NT2/D1 (cell line): ENCODE results near the gene CSNK1A1L.
"Not testable (repeated sequence)": the region's sequence is repeated elsewhere in the genome, so short reads cannot be mapped to it uniquely, and the experiment has no call there.

Source experiments
- DNase-seq: peaks from one replicate; pipeline ENCODE4 v3.0.0-alpha.2; 2011; ENCODE audit warnings: low read depth, low spot score
- H3K27me3 ChIP-seq: 2 replicates; pipeline ENCODE4 v1.6.0; 2011; ENCODE audit warnings: mild to moderate bottlenecking; ENCODE audit not compliant: insufficient read length, insufficient read depth
- H3K36me3 ChIP-seq: 2 replicates; pipeline ENCODE4 v1.6.1; 2011; ENCODE audit warnings: mild to moderate bottlenecking, low read length, mixed read lengths; ENCODE audit not compliant: insufficient read depth, insufficient read length
- H3K4me1 ChIP-seq: 2 replicates; pipeline ENCODE4 v1.5.1; 2011; ENCODE audit not compliant: insufficient read depth, insufficient read length
- H3K4me3 ChIP-seq: 2 replicates; pipeline ENCODE4 v1.5.1; 2011; ENCODE audit warnings: low read depth; ENCODE audit not compliant: insufficient read length
- H3K9ac ChIP-seq: 2 replicates; pipeline ENCODE4 v1.6.0; 2011; ENCODE audit warnings: low read depth; ENCODE audit not compliant: insufficient read length
- H3K9me3 ChIP-seq: 2 replicates; pipeline ENCODE4 v1.5.1; 2011; ENCODE audit warnings: mild to moderate bottlenecking, low read length; ENCODE audit not compliant: insufficient read depth
- SUZ12 ChIP-seq: IDR thresholded peaks from 2 replicates; pipeline ENCODE4 v1.6.1; 2011; ENCODE audit not compliant: insufficient read length, insufficient read depth; ENCODE audit errors: extremely low read depth
- YY1 ChIP-seq: IDR thresholded peaks from 2 replicates; pipeline ENCODE4 v1.6.1; 2011; ENCODE audit not compliant: insufficient read length, insufficient read depth
- ZNF274 ChIP-seq: IDR thresholded peaks from 2 replicates; pipeline ENCODE4 v1.6.1; 2011; ENCODE audit warnings: mild to moderate bottlenecking, low read depth, low read length

The CSNK1A1L gene

GRCh38 chr13:37059848-37060192, 45.6 kb downstream of the CSNK1A1L start:
- H3K9me3 ChIP-seq = no peaks in the 10 kb centered on the region; the same call in 1 of the 2 replicates
- H3K36me3 ChIP-seq = peaks cover 5% of the 10 kb centered on the region
- H3K4me1 ChIP-seq = no peaks in the 10 kb centered on the region
- H3K4me3 ChIP-seq = peak overlapping the region; percentile 29
- no peaks in the 10 kb centered on the region for H3K27me3 ChIP-seq
- peak overlapping the region; percentile 42 for H3K9ac ChIP-seq
- TF ChIP-seq SUZ12 (no peak), ZNF274 (no peak), YY1 (no peak)
- DNase-seq = no peak

- Histone ChIP-seq H3K4me1 (no peaks in the 10 kb centered on the region), H3K9ac (peak within 1 kb of the TSS; percentile 90), H3K4me3 (peak within 1 kb of the TSS; percentile 79), H3K9me3 (no peaks in the 10 kb centered on the region; the same call in 1 of the 2 replicates), H3K36me3 (peaks cover 5% of the 10 kb centered on the region), H3K27me3 (no peaks in the 10 kb centered on the region)
- TF ChIP-seq SUZ12 (no peak), ZNF274 (no peak), YY1 (no peak)
- DNase-seq = peak; percentile 80
These were observed 46.3 kb downstream of the CSNK1A1L start, which contains the start of gene SUPT20H for GRCh38 chr13:37058910-37059847. SUPT20H (minus strand) TSS chr13:37059688; CDS start chr13:37051490, 8,198 bp downstream.

- not testable (repeated sequence) for H3K4me1 ChIP-seq, H3K27me3 ChIP-seq, H3K36me3 ChIP-seq, H3K9ac ChIP-seq, H3K9me3 ChIP-seq, H3K4me3 ChIP-seq, DNase-seq
These were observed 49.2 kb downstream of the CSNK1A1L start for GRCh38 chr13:37056228-37056627.
